WTC11 (cell line): ENCODE data around the gene IQSEC1. TPM values are rescaled to one million over a fixed set of nuclear protein-coding genes. Genes with fewer than 3 reads are reported as not detected.
A peak's percentile ranks its signal among the peaks of the same experiment; 100 is the strongest.

Experiments
- ATAC-seq: fragments of 200-7000 bp; cut with Tn5 transposase; 2 replicates; pipeline ENCODE4 v1.10.0; 2021; ENCODE audit warnings: mild to moderate bottlenecking, moderate library complexity
- CTCF ChIA-PET: fragments of 300-600 bp; sonication (Branson Sonifier 250); formaldehyde crosslinking; loops from one replicate; lab custom pipeline; 2021; ENCODE audit warnings: antibody characterized with exemption; lab: Charles Lee
- POLR2A ChIA-PET: fragments of 350-600 bp; sonication (Branson Sonifier 250); formaldehyde crosslinking; loops from one replicate; lab custom pipeline; 2021; ENCODE audit warnings: antibody characterized with exemption; lab: Charles Lee
- DNase-seq: peaks from one replicate; pipeline ENCODE4 v3.0.0; 2021; ENCODE audit warnings: low spot score
- H3K27ac Mint-ChIP-seq: 2 replicates; pipeline ENCODE4 v1.8.0; 2021; ENCODE audit warnings: mixed read lengths
- H3K27me3 Mint-ChIP-seq: 2 replicates; pipeline ENCODE4 v1.8.0; 2021; ENCODE audit warnings: low read depth, mild to moderate bottlenecking, moderate library complexity, mixed read lengths
- H3K36me3 Mint-ChIP-seq: 2 replicates; pipeline ENCODE4 v1.8.0; 2021; ENCODE audit warnings: mixed read lengths
- H3K4me1 Mint-ChIP-seq: 2 replicates; pipeline ENCODE4 v1.8.0; 2022; ENCODE audit warnings: mixed read lengths
- H3K4me3 Mint-ChIP-seq: 2 replicates; pipeline ENCODE4 v1.8.0; 2021; ENCODE audit warnings: mild to moderate bottlenecking, moderate library complexity, mixed read lengths
- H3K9me3 Mint-ChIP-seq: 2 replicates; pipeline ENCODE4 v1.8.0; 2021; ENCODE audit warnings: mixed read lengths
- ATF3 ChIP-seq: sonication (generic); formaldehyde crosslinking; conservative IDR thresholded peaks from 2 replicates; pipeline ENCODE4 v1.8.1; 2022; ENCODE audit warnings: mild to moderate bottlenecking, missing genetic modification reagents
- ATF6 ChIP-seq: sonication (generic); formaldehyde crosslinking; IDR thresholded peaks from 2 replicates; pipeline ENCODE4 v1.8.1; 2023; ENCODE audit warnings: mild to moderate bottlenecking, missing genetic modification reagents
- CBFB ChIP-seq: sonication (generic); formaldehyde crosslinking; IDR thresholded peaks from 2 replicates; pipeline ENCODE4 v1.8.1; 2022; ENCODE audit warnings: mild to moderate bottlenecking, low read depth, missing genetic modification reagents
- CDX4 ChIP-seq: fragments of 250-450 bp; sonication (Bioruptor Pico); IDR thresholded peaks from 2 replicates; pipeline ENCODE4 v1.9.0; 2021; ENCODE audit warnings: moderate library complexity, mild to moderate bottlenecking, inconsistent platforms, borderline replicate concordance
- E2F4 ChIP-seq: sonication (generic); formaldehyde crosslinking; IDR thresholded peaks from 2 replicates; pipeline ENCODE4 v1.8.1; 2022; ENCODE audit warnings: low read depth, mild to moderate bottlenecking, moderate library complexity, missing genetic modification reagents, borderline replicate concordance
- EMX1 ChIP-seq: fragments of 250-450 bp; sonication (Bioruptor Pico); IDR thresholded peaks from 2 replicates; pipeline ENCODE4 v1.8.0; 2021; ENCODE audit warnings: mild to moderate bottlenecking
- ESRRA ChIP-seq: sonication (generic); formaldehyde crosslinking; IDR thresholded peaks from 2 replicates; pipeline ENCODE4 v1.8.1; 2022; ENCODE audit warnings: mild to moderate bottlenecking, missing genetic modification reagents, borderline replicate concordance
- FOXJ3 ChIP-seq: sonication (generic); formaldehyde crosslinking; IDR thresholded peaks from 2 replicates; pipeline ENCODE4 v1.9.0; 2021; ENCODE audit warnings: missing genetic modification reagents, mild to moderate bottlenecking, borderline replicate concordance
- FOXP1 ChIP-seq: sonication (generic); formaldehyde crosslinking; IDR thresholded peaks from 2 replicates; pipeline ENCODE4 v1.8.0; 2022; ENCODE audit warnings: missing genetic modification reagents, mild to moderate bottlenecking, moderate library complexity, borderline replicate concordance
- FOXP4 ChIP-seq: sonication (generic); formaldehyde crosslinking; IDR thresholded peaks from 2 replicates; pipeline ENCODE4 v1.8.0; 2022; ENCODE audit warnings: mild to moderate bottlenecking, missing genetic modification reagents
- MLX ChIP-seq: sonication (generic); formaldehyde crosslinking; IDR thresholded peaks from 2 replicates; pipeline ENCODE4 v1.8.1; 2023; ENCODE audit warnings: mild to moderate bottlenecking, missing genetic modification reagents, moderate library complexity
- MYBL2 ChIP-seq: sonication (generic); formaldehyde crosslinking; IDR thresholded peaks from 2 replicates; pipeline ENCODE4 v1.8.1; 2023; ENCODE audit warnings: mild to moderate bottlenecking, moderate library complexity, missing genetic modification reagents
- SMAD3 ChIP-seq: sonication (generic); formaldehyde crosslinking; IDR thresholded peaks from 2 replicates; pipeline ENCODE4 v1.8.0; 2022; ENCODE audit warnings: missing genetic modification reagents, mild to moderate bottlenecking, borderline replicate concordance
- STAT6 ChIP-seq: sonication (generic); formaldehyde crosslinking; conservative IDR thresholded peaks from 2 replicates; pipeline ENCODE4 v1.8.1; 2023; ENCODE audit warnings: mild to moderate bottlenecking, low read depth, missing genetic modification reagents, moderate library complexity
- ZNF317 ChIP-seq: sonication (generic); formaldehyde crosslinking; IDR thresholded peaks from 2 replicates; pipeline ENCODE4 v1.8.1; 2023; ENCODE audit warnings: low read depth, mild to moderate bottlenecking, moderate library complexity, missing genetic modification reagents, borderline replicate concordance
- ZNF423 ChIP-seq: fragments of 250-450 bp; sonication (Bioruptor Pico); IDR thresholded peaks from 2 replicates; pipeline ENCODE4 v2.1.2; 2022; ENCODE audit warnings: mild to moderate bottlenecking, moderate library complexity
- ZSCAN18 ChIP-seq: fragments of 250-450 bp; sonication (Bioruptor Pico); IDR thresholded peaks from 2 replicates; pipeline ENCODE4 v2.1.2; 2022; ENCODE audit warnings: mild to moderate bottlenecking, moderate library complexity
- total RNA-seq: library from RNA; stranded (reverse); gene quantifications from 3 replicates; pipeline ENCODE4 v1.2.3, GENCODE V29; 2021

IQSEC1 gene
- total RNA-seq, 1 experiment from 2014 or later, result 35.0 TPM

GRCh38 chr3:13040361-13041074 lies 32.7 kb downstream of the IQSEC1 start:
- no peak overlapping the region for H3K4me3 Mint-ChIP-seq
- H3K27me3 Mint-ChIP-seq, result peaks cover 2% of the 10 kb centered on the region; the same call in 1 of the 2 replicates
- no peaks in the 10 kb centered on the region for H3K36me3 Mint-ChIP-seq
- H3K9me3 Mint-ChIP-seq, result no peaks in the 10 kb centered on the region
- peak overlapping the region; percentile 80 for H3K27ac Mint-ChIP-seq
- TF ChIP-seq E2F4 (CRISPR knock-in tag) (no peak), SMAD3 (no peak), EMX1 (CRISPR knock-in tag) (no peak), CDX4 (CRISPR knock-in tag) (no peak), ZSCAN18 (CRISPR knock-in tag) (no peak), ZNF317 (no peak), STAT6 (no peak), ESRRA (no peak), FOXP1 (CRISPR knock-in tag) (no peak), MLX (CRISPR knock-in tag) (no peak), MYBL2 (CRISPR knock-in tag) (no peak), FOXJ3 (CRISPR knock-in tag) (no peak), ATF6 (CRISPR knock-in tag) (no peak), CBFB (CRISPR knock-in tag) (no peak), ATF3 (CRISPR knock-in tag) (no peak), ZNF423 (CRISPR knock-in tag) (no peak), FOXP4 (CRISPR knock-in tag) (no peak)
- CTCF ChIA-PET, result interaction anchor here (1.7 to 2.2 kb wide), 3 partner anchors 13 to 52 kb away, joined by 7 to 14 read pairs (median 13); no protein-coding TSS in a partner anchor
- DNase-seq (no peak), ATAC-seq (no peak; the same call in 1 of the 2 replicates)
- peaks cover 13% of the 10 kb centered on the region for H3K4me1 Mint-ChIP-seq
- POLR2A ChIA-PET, result no interaction called here
